MM.1S (cell line): ENCODE measurements around the gene CXCL12.

Experiments
- EZH2 ChIP-seq: fragments of 300-600 bp; sonication (generic); optimal IDR thresholded peaks from 2 replicates; pipeline ENCODE3; 2017; ENCODE audit warnings: low read depth, mild to moderate bottlenecking, antibody characterized with exemption, low read length, mixed read lengths
- TF ChIP-seq, protein P1 (sequence below): fragments of 300-600 bp; sonication (generic); IDR thresholded peaks from 2 replicates; pipeline ENCODE4 v1.5.1; 2016; ENCODE audit warnings: antibody characterized with exemption, low read length, mixed read lengths

DNA sequence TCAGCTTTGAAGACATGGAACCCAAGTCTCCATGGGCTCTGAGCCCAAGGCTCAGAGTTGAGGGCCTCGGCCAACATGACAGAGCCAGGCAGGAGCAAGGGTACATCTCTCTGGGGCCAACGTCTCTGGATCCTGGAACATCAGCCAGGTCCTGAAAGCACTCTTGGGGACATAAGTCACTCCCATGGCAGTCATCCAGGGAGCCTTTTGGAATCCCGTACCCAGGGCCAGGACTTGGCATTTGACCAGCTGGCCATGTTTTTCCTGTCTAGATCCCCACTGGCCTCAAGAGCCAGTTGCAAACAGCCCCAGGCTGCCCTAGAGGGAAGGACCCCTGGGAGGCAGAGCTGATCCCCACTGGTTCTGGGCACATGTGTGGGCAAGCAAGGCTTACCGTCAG is 4.3 kb upstream of the CXCL12 start:
- TF ChIP-seq, protein P1, sequence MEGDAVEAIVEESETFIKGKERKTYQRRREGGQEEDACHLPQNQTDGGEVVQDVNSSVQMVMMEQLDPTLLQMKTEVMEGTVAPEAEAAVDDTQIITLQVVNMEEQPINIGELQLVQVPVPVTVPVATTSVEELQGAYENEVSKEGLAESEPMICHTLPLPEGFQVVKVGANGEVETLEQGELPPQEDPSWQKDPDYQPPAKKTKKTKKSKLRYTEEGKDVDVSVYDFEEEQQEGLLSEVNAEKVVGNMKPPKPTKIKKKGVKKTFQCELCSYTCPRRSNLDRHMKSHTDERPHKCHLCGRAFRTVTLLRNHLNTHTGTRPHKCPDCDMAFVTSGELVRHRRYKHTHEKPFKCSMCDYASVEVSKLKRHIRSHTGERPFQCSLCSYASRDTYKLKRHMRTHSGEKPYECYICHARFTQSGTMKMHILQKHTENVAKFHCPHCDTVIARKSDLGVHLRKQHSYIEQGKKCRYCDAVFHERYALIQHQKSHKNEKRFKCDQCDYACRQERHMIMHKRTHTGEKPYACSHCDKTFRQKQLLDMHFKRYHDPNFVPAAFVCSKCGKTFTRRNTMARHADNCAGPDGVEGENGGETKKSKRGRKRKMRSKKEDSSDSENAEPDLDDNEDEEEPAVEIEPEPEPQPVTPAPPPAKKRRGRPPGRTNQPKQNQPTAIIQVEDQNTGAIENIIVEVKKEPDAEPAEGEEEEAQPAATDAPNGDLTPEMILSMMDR, result no peak
- TF ChIP-seq EZH2, result no peak
